ENCODE results near the gene TNKS2.
A peak's percentile ranks its signal among the peaks of the same experiment; 100 is the strongest.
"Not testable (repeated sequence)": the region's sequence is repeated elsewhere in the genome, so short reads cannot be mapped to it uniquely, and the experiment has no call there.

TNKS2 gene

DNA sequence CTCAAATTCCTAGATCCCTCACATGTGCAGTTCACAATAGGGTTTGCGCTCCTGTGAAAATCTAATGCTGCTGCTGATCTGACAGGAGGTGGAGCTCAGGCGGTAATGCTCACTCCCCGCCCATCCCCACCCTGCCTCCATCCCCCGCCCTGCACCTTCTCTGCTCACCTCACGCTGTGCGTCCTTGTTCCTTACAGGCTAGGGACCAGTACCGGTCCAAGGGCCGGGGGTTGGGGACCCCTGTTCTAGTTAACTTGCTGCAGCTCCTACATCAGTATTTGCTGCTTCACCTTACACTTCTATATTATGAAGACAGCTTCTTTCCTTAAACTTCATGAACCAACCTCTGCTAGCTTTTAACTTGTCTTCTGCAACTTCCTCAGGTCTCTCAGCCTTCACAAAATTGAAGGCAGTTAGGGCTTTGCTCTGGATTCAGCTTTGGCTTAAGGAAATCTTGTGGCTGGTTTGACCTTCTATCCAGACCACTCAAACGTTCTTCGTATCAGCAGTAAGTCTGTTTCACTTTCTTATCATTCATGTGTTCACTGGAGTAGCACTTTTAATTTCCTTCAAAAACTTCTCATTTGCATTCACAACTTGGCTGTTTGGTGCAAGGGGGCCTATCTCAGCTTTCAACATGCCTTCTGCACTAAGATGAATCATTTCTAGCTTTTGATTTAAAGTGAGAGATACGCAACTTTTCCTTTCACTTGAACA, 1.7 kb upstream of the TNKS2 start:
- peak; percentile 21 for DNase-seq (ENCODE audit: low read depth)

DNA sequence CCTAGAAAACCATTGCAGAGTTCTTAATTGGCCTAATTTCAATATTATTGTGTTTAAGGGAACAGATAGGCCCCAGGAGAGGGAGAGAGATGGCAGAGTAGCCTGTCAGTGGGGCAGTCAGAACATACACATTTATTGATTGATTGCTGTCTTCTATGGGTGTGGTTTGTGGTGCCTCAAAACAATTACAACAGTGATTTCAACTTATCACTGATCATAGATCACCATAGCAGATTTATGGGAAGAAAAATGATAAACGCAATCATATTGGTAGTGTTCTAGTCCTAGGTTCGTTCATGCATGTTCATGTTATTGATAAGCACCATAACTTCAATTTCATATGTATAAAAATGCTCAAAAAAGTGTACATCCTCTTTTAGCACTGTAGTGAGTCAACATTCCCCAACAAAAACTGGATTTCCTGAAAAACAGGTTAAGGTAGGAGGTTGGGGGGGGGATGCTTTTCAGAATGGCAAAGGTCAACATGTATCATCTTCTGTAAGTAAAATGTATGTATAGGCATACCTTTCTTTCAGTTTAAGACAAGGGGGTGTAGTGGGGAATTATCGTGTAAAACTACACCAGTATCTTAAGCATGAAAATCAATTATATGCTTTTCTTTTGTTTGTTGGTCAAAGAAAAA, 1.1 kb upstream of the TNKS2 start:
- no peak for DNase-seq (ENCODE audit: low read depth)

- DNase-seq (ENCODE audit: low read depth): no peak
Measured at GRCh38 chr10:91798649-91799611, 704 bp downstream of the TNKS2 start.

DNA sequence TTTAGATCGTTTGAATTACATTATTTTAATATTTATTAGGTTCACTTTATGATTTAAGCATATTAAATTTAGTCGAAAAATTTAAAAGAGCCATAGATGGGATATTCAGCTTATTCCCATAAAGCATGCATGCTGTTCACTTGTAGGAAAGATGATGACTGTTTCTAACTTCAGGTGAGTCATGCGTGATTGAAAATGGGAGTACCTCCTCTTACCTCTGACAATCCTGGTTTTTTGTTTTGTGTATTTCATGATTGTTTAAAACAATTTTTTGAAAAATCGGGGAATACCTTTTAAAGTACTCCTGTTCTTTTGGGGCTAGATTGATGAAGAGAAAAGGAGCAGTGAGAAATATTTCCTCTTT, 1.4 kb downstream of the TNKS2 start:
- DNase-seq (ENCODE audit: low read depth): no peak

GRCh38 chr10:91800182-91800581, 2.0 kb downstream of the TNKS2 start:
- DNase-seq (ENCODE audit: low read depth): no peak

GRCh38 chr10:91800756-91801155, 2.5 kb downstream of the TNKS2 start:
- no peak for DNase-seq (ENCODE audit: low read depth)

DNA sequence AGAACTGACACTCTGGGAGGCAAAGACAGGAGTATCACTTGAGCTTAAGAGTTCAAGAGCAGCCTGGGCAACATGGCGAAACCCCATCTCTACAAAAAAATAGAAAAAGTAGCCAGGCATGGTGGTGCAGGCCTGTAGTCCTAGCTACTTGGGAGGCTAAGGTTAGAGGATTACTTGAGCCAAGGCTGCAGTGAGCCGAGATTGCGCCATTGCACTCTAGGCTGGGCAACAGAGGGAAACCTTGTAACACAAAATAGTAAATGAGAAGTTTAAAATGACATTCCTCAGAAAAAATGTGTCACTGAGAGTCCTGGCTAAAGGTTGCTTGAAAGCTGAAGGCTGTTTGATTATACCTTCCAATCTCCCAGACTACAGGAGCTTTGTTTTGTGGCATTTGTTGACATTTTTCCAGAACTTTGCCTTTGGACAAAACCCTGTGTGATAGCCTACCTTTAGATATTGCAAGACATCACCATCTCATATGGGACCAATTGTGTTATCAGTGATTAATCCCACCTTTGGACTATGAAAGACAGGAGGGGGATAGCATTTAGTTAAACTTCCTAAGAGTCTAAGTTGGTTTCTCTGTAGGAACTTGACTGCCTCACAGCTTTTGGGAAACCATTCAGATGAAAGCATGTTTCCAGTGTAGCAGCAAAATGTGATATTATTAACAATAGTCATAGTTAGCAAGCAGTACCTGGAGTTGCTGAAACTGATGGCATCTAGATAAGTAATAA, 5.3 kb downstream of the TNKS2 start:
- no peak for DNase-seq (ENCODE audit: low read depth)

DNA sequence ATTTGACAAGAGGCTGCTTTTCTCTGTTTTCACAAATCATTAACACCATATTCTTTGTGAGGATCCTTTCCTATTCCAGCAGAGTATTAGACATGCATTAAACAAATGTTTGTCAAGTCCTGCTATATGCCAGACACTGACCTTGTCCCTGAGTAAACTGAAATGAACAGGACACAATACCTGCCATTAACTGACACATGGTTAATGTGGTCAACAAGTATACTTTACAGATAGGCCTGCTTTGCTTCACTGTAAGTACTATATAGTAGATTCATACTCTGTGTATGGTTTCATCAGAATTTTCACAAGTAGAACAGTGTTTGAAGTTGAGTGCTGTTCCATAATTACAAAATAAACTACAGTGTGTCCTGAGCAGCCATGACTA, 5.9 kb downstream of the TNKS2 start:
- DNase-seq (ENCODE audit: low read depth): no peak

- DNase-seq (ENCODE audit: low read depth): no peak
Measured at GRCh38 chr10:91805110-91805838, 7.0 kb downstream of the TNKS2 start.

- DNase-seq (ENCODE audit: low read depth): not testable (repeated sequence)
Measured at GRCh38 chr10:91807264-91807663, 9.0 kb downstream of the TNKS2 start.

DNA sequence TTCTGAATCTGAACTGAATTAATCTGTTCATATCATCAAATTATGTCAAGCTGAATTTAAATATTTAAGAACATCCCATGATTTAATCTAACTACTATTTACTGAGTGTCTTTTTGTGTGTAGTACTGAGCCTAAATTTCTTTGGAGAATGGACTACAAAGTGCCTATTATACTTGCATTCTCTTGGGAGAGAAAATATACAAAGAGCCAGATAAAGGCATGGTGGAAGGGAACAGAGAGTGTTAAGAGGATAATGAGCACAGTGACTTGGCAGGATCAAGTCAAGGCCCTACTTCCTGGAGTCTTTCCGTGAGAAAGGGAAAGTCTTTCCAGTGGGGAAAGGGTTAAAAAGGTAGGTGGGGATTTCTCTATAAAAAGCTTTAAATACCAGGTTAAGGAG, 15.0 kb downstream of the TNKS2 start:
- DNase-seq (ENCODE audit: low read depth): no peak

- DNase-seq (ENCODE audit: low read depth): no peak
Measured at GRCh38 chr10:91816981-91817380, 18.8 kb downstream of the TNKS2 start.

GRCh38 chr10:91820144-91820543, 21.9 kb downstream of the TNKS2 start:
- DNase-seq (ENCODE audit: low read depth): no peak

DNA sequence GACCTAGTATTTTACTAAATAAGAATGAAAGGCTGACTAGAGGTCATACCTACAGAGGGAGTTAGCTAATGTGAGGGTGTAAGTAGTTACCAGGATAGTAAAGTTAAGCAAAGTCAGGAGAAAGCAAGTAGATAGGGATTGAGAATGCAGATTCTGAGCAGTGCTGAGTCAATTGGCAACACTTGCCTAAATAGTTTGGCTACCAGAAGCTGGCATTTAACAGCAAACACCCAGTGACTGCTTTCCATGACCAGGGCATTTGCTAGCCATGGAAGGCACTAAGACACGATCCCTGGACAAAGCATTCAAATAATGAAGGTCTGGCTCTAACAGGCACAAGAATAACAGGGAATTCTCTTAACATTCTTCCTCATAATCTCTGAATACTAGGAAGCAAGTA, 25.9 kb downstream of the TNKS2 start:
- DNase-seq (ENCODE audit: low read depth): no peak

- DNase-seq (ENCODE audit: low read depth): no peak
Measured at GRCh38 chr10:91829268-91829667, 31.0 kb downstream of the TNKS2 start.

GRCh38 chr10:91838199-91838598, 40.0 kb downstream of the TNKS2 start:
- DNase-seq (ENCODE audit: low read depth): no peak

DNA sequence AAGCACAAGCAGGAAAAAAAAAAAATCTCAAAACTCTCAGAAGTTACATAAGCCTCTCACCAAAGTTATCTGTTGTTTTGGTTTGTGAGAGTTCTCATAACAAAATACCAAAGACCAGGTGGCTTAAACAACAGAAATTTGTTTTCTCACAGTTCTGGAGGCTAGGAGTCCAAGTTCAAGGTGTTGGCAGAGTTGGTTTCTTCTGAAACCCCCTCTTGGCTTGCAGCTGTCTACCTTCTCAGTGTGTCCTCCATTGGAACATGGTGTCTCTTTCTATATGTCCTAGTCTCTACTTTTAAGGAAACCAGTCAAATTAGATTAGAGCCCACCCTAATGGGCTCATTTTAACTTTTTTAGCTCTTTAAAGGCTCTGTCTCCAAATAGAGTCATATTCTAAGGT, 44.9 kb downstream of the TNKS2 start:
- DNase-seq (ENCODE audit: low read depth): no peak

DNA sequence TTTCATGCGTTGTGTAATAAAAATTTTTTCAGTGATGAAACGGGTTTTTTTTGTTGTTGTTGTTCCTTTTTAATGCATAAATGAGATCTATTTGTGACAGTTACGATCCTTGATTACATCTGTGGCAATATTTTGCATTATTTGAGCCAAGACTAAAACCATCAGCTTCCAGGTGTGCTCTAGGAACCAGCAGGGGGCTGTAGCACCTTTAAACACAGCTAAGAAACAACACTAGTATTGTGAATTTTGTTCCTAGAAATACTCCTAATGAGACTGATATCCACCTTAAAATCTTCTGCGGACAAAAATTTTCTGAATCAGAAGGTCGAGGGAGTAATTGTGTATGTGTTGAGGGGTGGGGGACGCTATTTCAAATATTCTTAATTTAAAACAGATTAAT, 58.4 kb downstream of the TNKS2 start:
- no peak for DNase-seq (ENCODE audit: low read depth)

DNA sequence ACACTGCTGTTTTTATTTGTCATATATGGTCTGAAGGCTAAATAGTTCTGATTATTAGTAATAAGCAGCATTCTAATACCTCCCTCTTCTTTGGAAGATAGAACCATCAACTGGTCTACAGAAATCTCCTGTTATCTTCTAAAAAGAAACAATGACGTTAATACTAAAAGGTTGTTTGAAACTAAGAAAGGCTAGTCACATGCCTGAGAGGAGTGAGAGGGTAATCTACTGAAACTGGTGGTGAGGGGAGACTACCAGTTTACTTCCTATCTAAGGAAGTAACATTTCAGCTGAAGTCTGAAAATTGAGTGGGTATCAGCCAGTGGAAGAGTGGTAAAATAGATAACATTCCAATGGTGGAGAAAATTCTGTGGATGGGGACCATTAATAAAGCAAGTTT, 62.7 kb downstream of the TNKS2 start:
- DNase-seq (ENCODE audit: low read depth): no peak

DNA sequence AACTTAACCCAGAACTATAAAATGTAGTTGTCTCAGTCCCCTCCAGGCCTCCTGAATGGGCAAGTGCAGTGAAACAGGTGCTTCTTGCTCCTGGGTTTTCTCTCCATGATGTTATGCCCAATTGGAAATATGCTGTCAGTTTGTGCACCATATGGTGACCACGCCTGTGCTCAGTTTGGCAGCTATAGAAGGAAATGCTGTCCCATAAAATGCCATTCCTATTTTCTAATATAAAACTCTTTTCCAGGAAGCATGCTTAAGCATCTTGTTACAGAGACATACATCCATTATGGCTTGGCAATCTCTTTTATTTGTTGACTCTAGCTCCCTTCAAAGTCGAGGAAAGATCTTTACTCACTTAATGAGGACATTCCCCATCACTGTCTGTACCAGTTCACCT, 65.9 kb downstream of the TNKS2 start:
- no peak for DNase-seq (ENCODE audit: low read depth)

DNA sequence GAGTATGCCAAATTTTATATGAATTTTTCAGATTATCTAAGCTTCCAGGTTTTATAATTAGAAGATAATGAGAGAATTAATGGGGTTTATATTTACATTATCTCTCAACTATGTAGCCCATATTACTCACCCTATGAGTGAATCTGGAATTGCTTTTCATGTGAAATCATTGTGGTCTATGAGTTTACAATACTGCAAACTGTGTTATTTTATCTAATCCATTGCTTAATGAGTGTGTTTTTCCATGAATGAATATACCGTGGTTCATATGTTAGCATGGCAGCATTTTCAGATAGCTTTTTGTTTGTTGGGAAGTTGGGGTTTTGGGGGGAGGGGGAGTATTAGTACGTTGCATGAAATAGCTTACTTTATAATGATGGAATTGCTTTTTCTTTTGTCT, 66.5 kb downstream of the TNKS2 start:
- DNase-seq (ENCODE audit: low read depth): no peak
